GM18909 (cell line): Measurements from ENCODE around the gene THTPA.
"Not testable (repeated sequence)": the region's sequence is repeated elsewhere in the genome, so short reads cannot be mapped to it uniquely, and the experiment has no call there.

Source experiments
- ATAC-seq: cut with Tn5 transposase; IDR thresholded peaks from one replicate; pipeline ENCODE4 v1.9.1; 2021; ENCODE audit warnings: mild to moderate bottlenecking; ENCODE audit not compliant: unreplicated experiment, poor library complexity

THTPA gene

GRCh38 chr14:23580152-23580926, 24.3 kb downstream of the THTPA start:
- ATAC-seq, result no peak

GRCh38 chr14:23580948-23581281, 24.8 kb downstream of the THTPA start:
- ATAC-seq, result no peak

GRCh38 chr14:23582906-23583760, 27.1 kb downstream of the THTPA start:
- no peak for ATAC-seq

- not testable (repeated sequence) for ATAC-seq
Observed at GRCh38 chr14:23583761-23584526, 27.9 kb downstream of the THTPA start.

- not testable (repeated sequence) for ATAC-seq
Observed at GRCh38 chr14:23584527-23585203, 28.6 kb downstream of the THTPA start.

- ATAC-seq, result peak; percentile 95
Observed at GRCh38 chr14:23588884-23589598, 33.0 kb downstream of the THTPA start.

- ATAC-seq, result peak; percentile 14
Observed at GRCh38 chr14:23589606-23590005, 33.5 kb downstream of the THTPA start.

- no peak for ATAC-seq
Observed at GRCh38 chr14:23590198-23590597, 34.1 kb downstream of the THTPA start.

GRCh38 chr14:23594191-23594590, 38.1 kb downstream of the THTPA start:
- not testable (repeated sequence) for ATAC-seq

- ATAC-seq, result no peak
Observed at GRCh38 chr14:23600322-23600707, 44.2 kb downstream of the THTPA start.

- ATAC-seq, result no peak
Observed at GRCh38 chr14:23600806-23601205, 44.7 kb downstream of the THTPA start.

- no peak for ATAC-seq
Observed at GRCh38 chr14:23601424-23601823, 45.4 kb downstream of the THTPA start.

GRCh38 chr14:23601845-23602180, 45.7 kb downstream of the THTPA start:
- peak; percentile 33 for ATAC-seq

- no peak for ATAC-seq
Observed at GRCh38 chr14:23602181-23603095, 46.4 kb downstream of the THTPA start.

- no peak for ATAC-seq
Observed at GRCh38 chr14:23603103-23603502, 47.0 kb downstream of the THTPA start.

- no peak for ATAC-seq
Observed at GRCh38 chr14:23604148-23604547, 48.1 kb downstream of the THTPA start.

GRCh38 chr14:23604675-23605170, 48.7 kb downstream of the THTPA start:
- ATAC-seq, result no peak

- ATAC-seq, result peak; percentile 82
Observed at GRCh38 chr14:23605931-23606585, 50.0 kb downstream of the THTPA start.
